Stimulated activated CD4-positive, alpha-beta T cell treated with anti-CD3 and anti-CD28 coated beads, Interleukin-2, amount 100 ng/mL, for 4 hours (primary cell): ENCODE data around the gene IGSF21.
A peak's percentile ranks its signal among the peaks of the same experiment; 100 is the strongest.

Experiments used
- DNase-seq: peaks from one replicate; pipeline ENCODE4 v3.0.0-alpha.2; 2020; ENCODE audit warnings: low read depth

Gene IGSF21

GRCh38 chr1:18097206-18097605 is 10.4 kb upstream of the IGSF21 start:
- DNase-seq = no peak

GRCh38 chr1:18099026-18099425 is 8.6 kb upstream of the IGSF21 start:
- DNase-seq = no peak

GRCh38 chr1:18100060-18100459 is 7.5 kb upstream of the IGSF21 start:
- no peak for DNase-seq

- DNase-seq = peak; percentile 3
These were observed 7.0 kb upstream of the IGSF21 start for GRCh38 chr1:18100491-18101063.

GRCh38 chr1:18101508-18101907 is 6.1 kb upstream of the IGSF21 start:
- no peak for DNase-seq

- DNase-seq = no peak
These were observed 3.7 kb upstream of the IGSF21 start for GRCh38 chr1:18103788-18104421.

- DNase-seq = no peak
These were observed 3.0 kb upstream of the IGSF21 start for GRCh38 chr1:18104546-18105100.

- DNase-seq = no peak
These were observed 2.4 kb upstream of the IGSF21 start for GRCh38 chr1:18105196-18105595.

- no peak for DNase-seq
These were observed 880 bp downstream of the IGSF21 start for GRCh38 chr1:18108299-18109057.

GRCh38 chr1:18109058-18109755 is 1.6 kb downstream of the IGSF21 start:
- DNase-seq = no peak

- DNase-seq = no peak
These were observed 2.4 kb downstream of the IGSF21 start for GRCh38 chr1:18109756-18110597.

GRCh38 chr1:18110598-18110939 is 3.0 kb downstream of the IGSF21 start:
- no peak for DNase-seq

- DNase-seq = no peak
These were observed 3.4 kb downstream of the IGSF21 start for GRCh38 chr1:18110968-18111367.

- no peak for DNase-seq
These were observed 4.2 kb downstream of the IGSF21 start for GRCh38 chr1:18111605-18112297.

- no peak for DNase-seq
These were observed 5.0 kb downstream of the IGSF21 start for GRCh38 chr1:18112611-18113010.

- no peak for DNase-seq
These were observed 7.3 kb downstream of the IGSF21 start for GRCh38 chr1:18114726-18115410.

- no peak for DNase-seq
These were observed 9.2 kb downstream of the IGSF21 start for GRCh38 chr1:18116777-18117176.

GRCh38 chr1:18118078-18118477 is 10.5 kb downstream of the IGSF21 start:
- DNase-seq = no peak

- no peak for DNase-seq
These were observed 10.9 kb downstream of the IGSF21 start for GRCh38 chr1:18118491-18118890.

GRCh38 chr1:18119289-18119688 is 11.7 kb downstream of the IGSF21 start:
- DNase-seq = no peak
